ENCODE measurements around the gene DIS3L2. TPM values are rescaled to one million over a fixed set of nuclear protein-coding genes. Genes with fewer than 3 reads are reported as not detected.
A peak's percentile ranks its signal among the peaks of the same experiment; 100 is the strongest.

Gene DIS3L2
- total RNA-seq, 2 experiments from 2014 or later: 20.2 to 20.6 TPM

GRCh38 chr2:232133078-232133477, 171.6 kb downstream of the DIS3L2 start:
- ChIA-PET POLR2A (no interaction called here), CTCF (ENCODE audit: unreplicated experiment) (no interaction called here)
- Histone ChIP-seq H3K79me2 (ENCODE audit: insufficient read depth, low read depth, low read length) (no peaks in the 10 kb centered on the region), H3K4me3 (ENCODE audit: low read depth, low read length, poor library complexity, severe bottlenecking) (no peak overlapping the region), H2AFZ (ENCODE audit: low read length) (no peak overlapping the region), H4K20me1 (ENCODE audit: insufficient read depth, low read length) (no peaks in the 10 kb centered on the region), H3K9me2 (ENCODE audit: insufficient read depth, low read length) (no peaks in the 10 kb centered on the region), H3K9me3 (ENCODE audit: low read length) (no peaks in the 10 kb centered on the region), H3K27ac (ENCODE audit: low read depth, low read length, poor library complexity, severe bottlenecking) (no peak overlapping the region), H3K4me1 (ENCODE audit: insufficient read depth, low read length, poor library complexity, severe bottlenecking) (peaks cover 14% of the 10 kb centered on the region), H3K36me3 (ENCODE audit: insufficient read depth, low read length) (no peaks in the 10 kb centered on the region), H3K4me2 (ENCODE audit: low read length) (no peak overlapping the region)
- DNase-seq (ENCODE audit: low spot score): no peak
- intact Hi-C loops (cut with micrococcal nuclease; ENCODE audit: unreplicated experiment): no loop called here
- peak; percentile 37; the same call in 1 of the 2 replicates for TF ChIP-seq CTCF (conservative IDR thresholded peaks at IDR 0.05; ENCODE audit: low read length)
- no peak for TF ChIP-seq EZH2phosphoT487 (IDR thresholded peaks at IDR 0.05; ENCODE audit: borderline replicate concordance, low read depth, low read length)
- BruUV-seq (replicated peaks): no TSS peak

- TF ChIP-seq CTCF (conservative IDR thresholded peaks at IDR 0.05; ENCODE audit: low read length): no peak
- no peak for TF ChIP-seq EZH2phosphoT487 (IDR thresholded peaks at IDR 0.05; ENCODE audit: borderline replicate concordance, low read depth, low read length)
- H3K36me3 ChIP-seq (ENCODE audit: insufficient read depth, low read length): no peaks in the 10 kb centered on the region
- H3K27ac ChIP-seq (ENCODE audit: low read depth, low read length, poor library complexity, severe bottlenecking): no peak overlapping the region
- no peaks in the 10 kb centered on the region for H3K9me3 ChIP-seq (ENCODE audit: low read length)
- no peaks in the 10 kb centered on the region for H3K79me2 ChIP-seq (ENCODE audit: insufficient read depth, low read depth, low read length)
- ChIA-PET POLR2A (no interaction called here), CTCF (ENCODE audit: unreplicated experiment) (no interaction called here)
- H3K4me2 ChIP-seq (ENCODE audit: low read length): no peak overlapping the region
- H3K9me2 ChIP-seq (ENCODE audit: insufficient read depth, low read length): no peaks in the 10 kb centered on the region
- H3K4me1 ChIP-seq (ENCODE audit: insufficient read depth, low read length, poor library complexity, severe bottlenecking): peaks cover 28% of the 10 kb centered on the region
- intact Hi-C loops (cut with micrococcal nuclease; ENCODE audit: unreplicated experiment): no loop called here
- no peak overlapping the region for H2AFZ ChIP-seq (ENCODE audit: low read length)
- no peak overlapping the region for H3K4me3 ChIP-seq (ENCODE audit: low read depth, low read length, poor library complexity, severe bottlenecking)
- H4K20me1 ChIP-seq (ENCODE audit: insufficient read depth, low read length): no peaks in the 10 kb centered on the region
- no TSS peak for BruUV-seq (replicated peaks)
- no peak for DNase-seq (ENCODE audit: low spot score)
These were observed 173.4 kb downstream of the DIS3L2 start for GRCh38 chr2:232134939-232135338.

GRCh38 chr2:232137356-232138147, 176.0 kb downstream of the DIS3L2 start:
- H2AFZ ChIP-seq (ENCODE audit: low read length): peak overlapping the region; percentile 6; the same call in 1 of the 2 replicates
- H3K4me3 ChIP-seq (ENCODE audit: low read depth, low read length, poor library complexity, severe bottlenecking): no peak overlapping the region
- no TSS peak for BruUV-seq (replicated peaks)
- no peaks in the 10 kb centered on the region for H3K9me2 ChIP-seq (ENCODE audit: insufficient read depth, low read length)
- no peaks in the 10 kb centered on the region for H3K36me3 ChIP-seq (ENCODE audit: insufficient read depth, low read length)
- peak overlapping the region; percentile 60 for H3K27ac ChIP-seq (ENCODE audit: low read depth, low read length, poor library complexity, severe bottlenecking)
- H3K4me1 ChIP-seq (ENCODE audit: insufficient read depth, low read length, poor library complexity, severe bottlenecking): peaks cover 28% of the 10 kb centered on the region
- no peaks in the 10 kb centered on the region for H3K9me3 ChIP-seq (ENCODE audit: low read length)
- TF ChIP-seq CTCF (conservative IDR thresholded peaks at IDR 0.05; ENCODE audit: low read length): no peak
- no peak for TF ChIP-seq EZH2phosphoT487 (IDR thresholded peaks at IDR 0.05; ENCODE audit: borderline replicate concordance, low read depth, low read length)
- no peaks in the 10 kb centered on the region for H4K20me1 ChIP-seq (ENCODE audit: insufficient read depth, low read length)
- peak overlapping the region; percentile 46 for H3K4me2 ChIP-seq (ENCODE audit: low read length)
- POLR2A ChIA-PET: interaction anchor here (0.8 to 1.4 kb wide), 3 partner anchors 12 to 204 kb away, joined by 3 to 4 read pairs (median 3); no protein-coding TSS in a partner anchor
- peak; percentile 79 for DNase-seq (ENCODE audit: low spot score)
- H3K79me2 ChIP-seq (ENCODE audit: insufficient read depth, low read depth, low read length): no peaks in the 10 kb centered on the region
- CTCF ChIA-PET (ENCODE audit: unreplicated experiment): no interaction called here
- intact Hi-C loops (cut with micrococcal nuclease; ENCODE audit: unreplicated experiment): no loop called here

All from OCI-LY7 (cell line).